Epithelial cell of proximal tubule (primary cell): ENCODE data around the gene DUSP22. TPM values are rescaled to one million over a fixed set of nuclear protein-coding genes. Genes with fewer than 3 reads are reported as not detected.

Source experiments
- DNase-seq: peaks from one replicate; pipeline ENCODE4 v3.0.0-alpha.2; 2011; ENCODE audit warnings: low read depth
- H3K4me3 ChIP-seq: 2 replicates; pipeline ENCODE4 v1.5.1; 2011; ENCODE audit warnings: low read depth, mild to moderate bottlenecking, low read length
- CTCF ChIP-seq: conservative IDR thresholded peaks from 2 replicates; pipeline ENCODE4 v1.5.1; 2012; ENCODE audit warnings: low read depth, mild to moderate bottlenecking, low read length
- total RNA-seq: library from RNA; depleted of rRNA; stranded (reverse); fragments of >200 nt; gene quantifications from 2 replicates; pipeline ENCODE4 v1.2.3, GENCODE V29; 2015

DUSP22 gene
- total RNA-seq, 1 donor from 2014 or later, result 25.3 TPM

DNA sequence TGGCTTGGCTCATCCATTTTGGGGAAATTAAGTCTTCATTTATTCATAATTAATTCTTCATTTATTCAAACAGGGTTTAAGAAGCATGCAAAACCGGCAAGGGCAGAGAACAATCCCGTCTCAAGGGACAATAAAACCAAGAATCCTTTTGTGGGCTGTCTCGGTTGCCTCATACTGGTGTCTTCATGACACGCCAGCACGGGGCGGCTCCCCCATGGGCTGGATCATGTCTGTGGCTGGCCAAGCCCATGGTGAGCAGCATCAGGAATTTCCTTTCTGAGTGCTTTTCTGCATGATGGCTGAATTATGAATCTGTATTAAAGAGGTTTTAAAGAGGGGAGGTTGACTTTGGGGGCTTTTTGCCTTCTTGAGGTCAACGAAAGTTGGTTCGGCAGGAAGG is 38.3 kb upstream of the DUSP22 start:
- TF ChIP-seq CTCF, result no peak
- H3K4me3 ChIP-seq, result no peak overlapping the region
- no peak for DNase-seq

DNA sequence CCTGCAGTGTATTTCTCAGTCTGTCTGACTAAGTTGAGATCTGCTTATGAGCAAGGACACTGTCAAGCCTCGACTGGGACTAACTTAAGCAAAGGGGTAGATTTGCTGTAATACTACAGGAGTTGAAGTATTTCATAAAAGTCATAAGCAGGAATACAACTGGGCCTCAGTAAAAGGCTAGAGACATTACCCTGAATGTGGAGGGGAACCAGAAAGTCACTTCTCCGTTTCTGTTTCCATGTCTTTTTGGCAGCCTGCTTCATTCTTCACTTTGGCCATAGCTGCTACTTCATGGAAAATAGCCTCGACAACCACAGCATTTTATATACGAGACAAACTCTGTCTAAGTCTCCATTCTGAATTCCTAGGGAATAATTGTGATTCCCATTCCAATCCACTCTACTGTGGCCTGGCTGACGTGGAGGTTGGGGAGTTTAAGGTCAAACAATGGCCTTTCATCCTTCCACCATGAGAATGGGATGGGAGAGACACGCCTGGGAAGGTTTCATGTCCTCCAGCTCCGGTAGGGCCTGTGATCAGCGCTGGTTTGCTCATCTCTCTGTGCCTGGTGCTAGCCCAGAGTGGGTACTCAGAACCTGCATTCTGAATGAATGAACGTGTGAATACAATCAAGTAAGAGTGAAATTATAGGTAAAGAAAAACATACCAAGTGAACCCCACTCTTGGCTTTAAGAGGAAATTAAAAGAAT is 37.1 kb upstream of the DUSP22 start:
- TF ChIP-seq CTCF, result no peak
- no peak for DNase-seq

DNA sequence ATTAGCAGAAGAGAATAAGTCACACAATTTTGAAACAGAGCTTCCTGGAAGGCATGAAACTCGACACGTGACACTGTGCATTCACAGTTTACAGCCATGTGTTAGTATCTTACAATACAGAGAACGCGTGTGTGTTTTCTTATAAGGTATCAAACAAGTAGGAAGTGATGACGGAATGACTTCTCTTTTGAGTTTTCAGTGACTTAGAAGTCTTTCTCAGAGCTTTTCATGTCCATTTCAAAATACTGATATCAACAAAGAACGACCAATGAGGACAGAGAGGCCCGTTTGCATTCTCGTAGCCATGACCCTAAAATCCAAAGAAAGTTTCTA is 36.6 kb upstream of the DUSP22 start:
- DNase-seq, result no peak
- TF ChIP-seq CTCF, result no peak
- no peak overlapping the region for H3K4me3 ChIP-seq

More for the DNA sequence above, 37.1 kb upstream of the DUSP22 start:
- H3K4me3 ChIP-seq, result no peak overlapping the region

DNA sequence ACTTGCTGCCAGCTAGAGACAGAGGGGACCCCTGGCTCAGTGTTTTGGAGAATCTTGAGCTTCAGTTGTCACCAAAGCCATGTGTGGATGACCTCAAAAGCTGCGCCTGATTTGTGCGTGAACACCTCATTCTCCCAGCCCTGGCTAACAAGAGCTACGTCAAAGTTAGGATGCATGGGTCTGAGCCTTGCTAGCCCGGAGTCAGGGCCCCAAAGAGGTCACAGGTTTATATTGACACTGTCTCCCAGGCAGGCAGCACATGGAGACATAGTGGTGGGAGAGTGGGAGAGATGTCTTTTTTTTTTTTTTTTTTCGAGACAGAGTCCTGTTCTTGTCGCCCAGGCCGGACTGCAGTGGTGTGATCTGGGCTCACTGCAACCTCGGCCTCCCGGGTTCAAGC is 36.1 kb upstream of the DUSP22 start:
- DNase-seq, result no peak
- TF ChIP-seq CTCF, result no peak
- no peak overlapping the region for H3K4me3 ChIP-seq

DNA sequence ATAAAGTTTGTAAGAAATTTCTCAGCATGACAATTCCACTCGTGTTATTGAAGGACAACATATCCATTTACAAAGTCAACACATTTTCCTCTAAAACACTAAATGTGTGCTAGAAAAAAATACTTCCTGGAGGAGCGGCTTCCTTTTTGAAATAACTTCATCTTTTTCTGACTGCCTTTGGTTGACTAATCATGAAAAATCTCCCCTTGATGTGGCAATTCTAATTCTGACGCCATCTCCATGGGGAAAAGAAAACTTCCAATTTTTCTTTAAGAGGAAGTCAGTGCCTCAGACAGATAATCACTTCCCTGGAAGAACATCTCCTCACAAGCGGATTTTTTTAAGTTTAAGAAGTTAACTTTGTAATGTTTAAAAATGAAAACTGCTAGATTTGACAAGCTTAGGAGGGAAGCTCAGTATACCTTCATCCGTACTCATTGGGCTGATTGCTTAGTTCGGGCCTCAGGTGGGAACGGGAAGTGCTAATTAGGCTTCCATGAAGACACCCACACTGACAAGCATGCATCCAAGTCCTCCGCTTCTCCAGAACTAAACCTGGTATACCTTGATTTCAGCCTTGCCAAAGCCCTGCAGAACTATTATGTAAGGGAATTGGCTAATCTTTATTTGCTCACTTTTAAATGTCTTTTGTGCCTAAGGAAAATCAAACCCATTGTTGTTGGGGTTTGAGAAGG is 35.1 kb upstream of the DUSP22 start:
- no peak for DNase-seq
- no peak overlapping the region for H3K4me3 ChIP-seq
- no peak for TF ChIP-seq CTCF

DNA sequence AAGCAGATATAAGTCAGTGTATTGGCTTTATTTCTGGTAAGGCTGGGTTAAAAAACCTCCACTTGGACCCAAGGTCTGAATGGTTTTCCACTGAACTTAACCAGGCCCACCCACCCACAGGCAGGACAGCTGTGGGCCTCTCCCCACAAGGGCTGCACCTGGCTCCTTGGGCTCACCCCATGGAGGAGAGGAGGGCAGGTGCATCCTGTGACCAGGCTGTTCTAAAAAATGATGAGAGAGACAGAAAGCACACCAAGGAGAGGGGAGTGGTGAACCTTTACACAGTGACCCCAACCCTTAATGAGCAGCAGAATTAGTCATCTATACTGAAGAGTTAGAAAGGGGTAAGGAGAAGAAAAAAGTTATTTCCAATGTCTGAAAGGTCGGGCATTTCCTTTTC is 34.5 kb upstream of the DUSP22 start:
- TF ChIP-seq CTCF, result no peak
- H3K4me3 ChIP-seq, result no peak overlapping the region
- DNase-seq, result no peak

DNA sequence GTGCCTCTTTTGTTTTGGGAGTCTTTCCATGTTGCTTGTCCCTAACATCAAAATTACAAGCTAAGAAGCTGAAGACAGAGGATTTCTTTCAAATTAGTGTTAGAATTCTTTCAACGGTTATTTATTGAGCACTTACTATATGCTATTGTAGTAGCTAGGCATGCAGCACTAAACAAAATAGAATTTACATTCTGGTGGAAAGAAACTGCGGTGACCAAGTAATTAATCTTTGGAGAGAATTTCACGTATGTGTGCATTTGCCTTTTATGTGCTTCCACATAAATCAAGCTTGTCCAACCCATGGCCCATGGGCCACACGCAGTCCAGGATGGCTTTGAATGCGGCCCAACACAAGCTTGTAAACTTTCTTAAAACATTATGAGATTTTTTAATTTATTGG is 33.0 kb upstream of the DUSP22 start:
- TF ChIP-seq CTCF, result no peak
- H3K4me3 ChIP-seq, result no peak overlapping the region
- DNase-seq, result no peak
